Keratinocyte (primary cell): Measurements from ENCODE around the gene LHX6.

Experiments
- EZH2 ChIP-seq: IDR thresholded peaks from one replicate; pipeline ENCODE4 v1.6.1; 2012; ENCODE audit warnings: inconsistent platforms, mild to moderate bottlenecking, low read length, moderate library complexity
- TF ChIP-seq, protein P1 (sequence below), 3 experiments: IDR thresholded peaks in 1 of 3; conservative IDR thresholded peaks in 1 of 3; optimal IDR thresholded peaks in 1 of 3; 2 replicates in 2 of 3; 3 replicates in 1 of 3; pipeline versions ENCODE3 to v1.5.1; 2011; ENCODE audit warnings: low read length in 3 of 3, mild to moderate bottlenecking in 3 of 3, moderate library complexity in 2 of 3, control low read depth in 1 of 3, inconsistent platforms in 1 of 3; ENCODE audit not compliant: insufficient read depth in 2 of 3; ENCODE audit errors: extremely low read depth in 1 of 3

DNA sequence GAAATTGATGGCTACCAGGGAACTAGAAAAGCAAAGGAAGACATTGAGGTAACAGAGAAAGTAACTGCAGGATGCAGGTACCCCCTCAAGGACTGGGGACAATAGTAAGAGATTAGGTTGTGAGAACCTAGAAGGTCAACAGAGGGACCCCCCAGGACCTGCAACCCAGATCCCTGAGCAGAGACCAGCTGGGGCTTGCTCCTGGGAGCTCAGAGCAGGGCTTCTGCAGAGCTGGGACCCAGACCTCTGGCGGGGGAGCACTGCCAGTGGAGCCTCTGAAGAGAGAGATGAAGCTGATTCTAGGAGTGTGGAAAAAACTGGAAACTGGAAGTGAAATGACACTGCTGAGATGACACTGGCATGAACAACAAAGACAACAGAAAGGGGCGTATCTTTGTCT, 51.8 kb downstream of the LHX6 start:
- TF ChIP-seq, protein P1, sequence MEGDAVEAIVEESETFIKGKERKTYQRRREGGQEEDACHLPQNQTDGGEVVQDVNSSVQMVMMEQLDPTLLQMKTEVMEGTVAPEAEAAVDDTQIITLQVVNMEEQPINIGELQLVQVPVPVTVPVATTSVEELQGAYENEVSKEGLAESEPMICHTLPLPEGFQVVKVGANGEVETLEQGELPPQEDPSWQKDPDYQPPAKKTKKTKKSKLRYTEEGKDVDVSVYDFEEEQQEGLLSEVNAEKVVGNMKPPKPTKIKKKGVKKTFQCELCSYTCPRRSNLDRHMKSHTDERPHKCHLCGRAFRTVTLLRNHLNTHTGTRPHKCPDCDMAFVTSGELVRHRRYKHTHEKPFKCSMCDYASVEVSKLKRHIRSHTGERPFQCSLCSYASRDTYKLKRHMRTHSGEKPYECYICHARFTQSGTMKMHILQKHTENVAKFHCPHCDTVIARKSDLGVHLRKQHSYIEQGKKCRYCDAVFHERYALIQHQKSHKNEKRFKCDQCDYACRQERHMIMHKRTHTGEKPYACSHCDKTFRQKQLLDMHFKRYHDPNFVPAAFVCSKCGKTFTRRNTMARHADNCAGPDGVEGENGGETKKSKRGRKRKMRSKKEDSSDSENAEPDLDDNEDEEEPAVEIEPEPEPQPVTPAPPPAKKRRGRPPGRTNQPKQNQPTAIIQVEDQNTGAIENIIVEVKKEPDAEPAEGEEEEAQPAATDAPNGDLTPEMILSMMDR (optimal IDR thresholded peaks at IDR 0.05 in 1 of 3, IDR thresholded peaks at IDR 0.05 in 1 of 3, conservative IDR thresholded peaks at IDR 0.05 in 1 of 3; ENCODE audit: extremely low read depth in 1 of 3, insufficient read depth in 2 of 3, low read length in 3 of 3) = no peak
- no peak for TF ChIP-seq EZH2
